ENCODE measurements around the gene EYS.
A peak's percentile ranks its signal among the peaks of the same experiment; 100 is the strongest.
"Not testable (repeated sequence)": the region's sequence is repeated elsewhere in the genome, so short reads cannot be mapped to it uniquely, and the experiment has no call there.

Gene EYS

GRCh38 chr6:63935732-63936131 lies 1771.3 kb downstream of the EYS start:
- no peak for DNase-seq

- DNase-seq: not testable (repeated sequence)
These were observed 1773.1 kb downstream of the EYS start for GRCh38 chr6:63933948-63934347.

GRCh38 chr6:63930848-63931247 lies 1776.2 kb downstream of the EYS start:
- no peak for DNase-seq

GRCh38 chr6:63929111-63929510 lies 1777.9 kb downstream of the EYS start:
- DNase-seq: no peak

GRCh38 chr6:63928613-63929012 lies 1778.4 kb downstream of the EYS start:
- no peak for DNase-seq

GRCh38 chr6:63926950-63927927 lies 1779.8 kb downstream of the EYS start:
- no peak for DNase-seq

GRCh38 chr6:63926258-63926780 lies 1780.7 kb downstream of the EYS start:
- no peak for DNase-seq

GRCh38 chr6:63923139-63923739 lies 1783.8 kb downstream of the EYS start:
- peak; percentile 31 for DNase-seq

- no peak for DNase-seq
These were observed 1787.4 kb downstream of the EYS start for GRCh38 chr6:63919556-63920110.

GRCh38 chr6:63912887-63913286 lies 1794.1 kb downstream of the EYS start:
- no peak for DNase-seq

GRCh38 chr6:63910863-63911551 lies 1796.0 kb downstream of the EYS start:
- no peak for DNase-seq

GRCh38 chr6:63904650-63905248 lies 1802.3 kb downstream of the EYS start:
- DNase-seq: peak; percentile 75

GRCh38 chr6:63899550-63899949 lies 1807.5 kb downstream of the EYS start:
- no peak for DNase-seq

- DNase-seq: peak; percentile 32
These were observed 1809.1 kb downstream of the EYS start for GRCh38 chr6:63897952-63898351.

GRCh38 chr6:63897459-63897858 lies 1809.6 kb downstream of the EYS start:
- peak; percentile 73 for DNase-seq

- DNase-seq: no peak
These were observed 1818.6 kb downstream of the EYS start for GRCh38 chr6:63888416-63888815.

- not testable (repeated sequence) for DNase-seq
These were observed 1819.2 kb downstream of the EYS start for GRCh38 chr6:63887804-63888203.

GRCh38 chr6:63887002-63887751 lies 1819.8 kb downstream of the EYS start:
- no peak for DNase-seq

GRCh38 chr6:63886341-63886740 lies 1820.7 kb downstream of the EYS start:
- DNase-seq: no peak

- DNase-seq: no peak
These were observed 1823.4 kb downstream of the EYS start for GRCh38 chr6:63883597-63883996.

GRCh38 chr6:63882208-63882607 lies 1824.8 kb downstream of the EYS start:
- no peak for DNase-seq

GRCh38 chr6:63881791-63882190 lies 1825.2 kb downstream of the EYS start:
- DNase-seq: no peak

Data from fibroblast of skin of scalp (primary cell).